Lower leg skin (tissue), 3 donors: ENCODE results near the gene ANKHD1.

Source experiments
- POLR2A ChIP-seq, 2 donors: fragments of 450-650 bp; IDR thresholded peaks; one replicate each; pipeline ENCODE4 v1.6.1; 2016 to 2017; ENCODE audit warnings: antibody characterized with exemption in 2 of 2, mild to moderate bottlenecking in 1 of 2, moderate library complexity in 1 of 2
- TF ChIP-seq, protein P1 (sequence below), 3 donors: fragments of 450-650 bp; IDR thresholded peaks; one replicate each; pipeline ENCODE4 v1.5.1; 2016; ENCODE audit warnings: antibody characterized with exemption in 3 of 3, mild to moderate bottlenecking in 3 of 3, moderate library complexity in 2 of 3

DNA sequence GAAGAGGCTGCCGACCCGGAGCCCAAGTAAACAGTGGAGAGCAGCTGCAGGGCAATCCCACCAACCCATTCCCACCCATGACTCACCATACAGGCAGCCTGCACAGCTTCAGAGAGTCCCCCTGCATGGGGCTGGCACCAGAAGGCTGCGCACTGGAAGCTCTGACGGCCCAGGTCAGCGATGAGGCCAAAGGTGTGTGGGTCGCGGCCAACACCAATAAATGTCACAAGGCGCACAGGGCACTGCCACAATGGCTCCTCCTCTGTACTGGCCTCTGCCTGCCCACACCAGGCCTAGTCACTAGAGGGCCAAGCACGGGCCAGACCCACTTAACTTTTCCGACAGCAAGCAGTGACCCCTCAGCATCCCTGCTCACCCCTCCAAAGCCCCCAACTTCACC lies 158.6 kb downstream of the ANKHD1 start:
- TF ChIP-seq, protein P1, sequence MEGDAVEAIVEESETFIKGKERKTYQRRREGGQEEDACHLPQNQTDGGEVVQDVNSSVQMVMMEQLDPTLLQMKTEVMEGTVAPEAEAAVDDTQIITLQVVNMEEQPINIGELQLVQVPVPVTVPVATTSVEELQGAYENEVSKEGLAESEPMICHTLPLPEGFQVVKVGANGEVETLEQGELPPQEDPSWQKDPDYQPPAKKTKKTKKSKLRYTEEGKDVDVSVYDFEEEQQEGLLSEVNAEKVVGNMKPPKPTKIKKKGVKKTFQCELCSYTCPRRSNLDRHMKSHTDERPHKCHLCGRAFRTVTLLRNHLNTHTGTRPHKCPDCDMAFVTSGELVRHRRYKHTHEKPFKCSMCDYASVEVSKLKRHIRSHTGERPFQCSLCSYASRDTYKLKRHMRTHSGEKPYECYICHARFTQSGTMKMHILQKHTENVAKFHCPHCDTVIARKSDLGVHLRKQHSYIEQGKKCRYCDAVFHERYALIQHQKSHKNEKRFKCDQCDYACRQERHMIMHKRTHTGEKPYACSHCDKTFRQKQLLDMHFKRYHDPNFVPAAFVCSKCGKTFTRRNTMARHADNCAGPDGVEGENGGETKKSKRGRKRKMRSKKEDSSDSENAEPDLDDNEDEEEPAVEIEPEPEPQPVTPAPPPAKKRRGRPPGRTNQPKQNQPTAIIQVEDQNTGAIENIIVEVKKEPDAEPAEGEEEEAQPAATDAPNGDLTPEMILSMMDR (IDR thresholded peaks at IDR 0.05): no peak
- no peak for TF ChIP-seq POLR2A (IDR thresholded peaks at IDR 0.05)
